IMR-90 (cell line): Measurements from ENCODE around the gene TMPRSS9. TPM values are rescaled to one million over a fixed set of nuclear protein-coding genes. Genes with fewer than 3 reads are reported as not detected.

Experiments used
- ATAC-seq: fragments of 200-7000 bp; cut with Tn5 transposase; 2 replicates; pipeline ENCODE4 v1.9.1; 2020; ENCODE audit warnings: low read depth, mild to moderate bottlenecking, moderate library complexity
- BruUV-seq: library from RNA; stranded (reverse); fragments of 400-500 nt; replicated peaks from 2 replicates; lab custom pipeline; 2021; lab: Mats Ljungman, UMichigan
- CTCF ChIA-PET: fragments of 300-600 bp; formaldehyde crosslinking; extraction: SDS; loops from one replicate; lab custom pipeline; 2021; ENCODE audit warnings: antibody characterized with exemption; lab: Yijun Ruan, JAX
- POLR2A ChIA-PET: fragments of 300-600 bp; sonication (Branson Sonifier 250); formaldehyde crosslinking; loops from one replicate; lab custom pipeline; 2022; ENCODE audit warnings: antibody characterized with exemption; ENCODE audit not compliant: unreplicated experiment; lab: Charles Lee
- DNase-seq: peaks from one replicate; pipeline ENCODE4 v3.0.0; 2013
- H2AFZ ChIP-seq: replicated peaks from 2 replicates; pipeline ENCODE3; 2013; ENCODE audit warnings: low read length, mild to moderate bottlenecking; ENCODE audit not compliant: poor library complexity
- H2AK5ac ChIP-seq: 2 replicates; pipeline ENCODE4 v1.6.1; 2013; ENCODE audit warnings: low read depth, low read length, inconsistent platforms
- H2AK9ac ChIP-seq: replicated peaks from 2 replicates; pipeline ENCODE3; 2013; ENCODE audit warnings: mild to moderate bottlenecking, low read depth, low read length, moderate library complexity; ENCODE audit not compliant: poor library complexity
- H2BK120ac ChIP-seq: 2 replicates; pipeline ENCODE4 v1.6.1; 2013; ENCODE audit warnings: low read depth, low read length, inconsistent platforms
- H2BK15ac ChIP-seq: 3 replicates; pipeline ENCODE4 v1.6.1; 2013; ENCODE audit warnings: low read depth, low read length, inconsistent platforms
- H2BK20ac ChIP-seq: 2 replicates; pipeline ENCODE4 v1.6.1; 2013; ENCODE audit warnings: low read depth, mild to moderate bottlenecking, inconsistent platforms, low read length, moderate library complexity
- H2BK5ac ChIP-seq: 2 replicates; pipeline ENCODE4 v1.6.1; 2013; ENCODE audit warnings: mild to moderate bottlenecking, low read depth, low read length, inconsistent platforms; ENCODE audit not compliant: poor library complexity, severe bottlenecking
- H3K14ac ChIP-seq: replicated peaks from 2 replicates; pipeline ENCODE4 v1.6.1; 2013; ENCODE audit warnings: low read depth, low read length, inconsistent platforms
- H3K18ac ChIP-seq: 2 replicates; pipeline ENCODE4 v1.6.1; 2013; ENCODE audit warnings: low read depth, low read length, control low read depth
- H3K23ac ChIP-seq: 2 replicates; pipeline ENCODE4 v1.6.1; 2013; ENCODE audit warnings: low read depth, low read length, inconsistent platforms
- H3K27ac ChIP-seq: 2 replicates; pipeline ENCODE4 v1.5.1; 2013; ENCODE audit warnings: mild to moderate bottlenecking, control low read depth, low read length; ENCODE audit not compliant: insufficient read depth
- H3K27me3 ChIP-seq: 2 replicates; pipeline ENCODE4 v1.6.1; 2013; ENCODE audit warnings: low read length; ENCODE audit not compliant: control insufficient read depth, insufficient read depth
- H3K36me3 ChIP-seq: 2 replicates; pipeline ENCODE4 v1.6.1; 2013; ENCODE audit warnings: low read length, mixed read lengths; ENCODE audit not compliant: control insufficient read depth, insufficient read depth
- H3K4ac ChIP-seq: 2 replicates; pipeline ENCODE4 v1.6.1; 2013; ENCODE audit warnings: low read depth, low read length, inconsistent platforms
- H3K4me1 ChIP-seq: 2 replicates; pipeline ENCODE4 v1.6.1; 2013; ENCODE audit warnings: low read length, mixed read lengths; ENCODE audit not compliant: control insufficient read depth, insufficient read depth
- H3K4me2 ChIP-seq: 2 replicates; pipeline ENCODE4 v1.6.1; 2013; ENCODE audit warnings: low read depth, mild to moderate bottlenecking, control low read depth, low read length, moderate library complexity
- H3K4me3 ChIP-seq: 2 replicates; pipeline ENCODE4 v1.5.1; 2013; ENCODE audit warnings: low read depth, mild to moderate bottlenecking, control low read depth, low read length, moderate library complexity; ENCODE audit not compliant: insufficient read depth
- H3K56ac ChIP-seq: 2 replicates; pipeline ENCODE4 v1.6.1; 2013; ENCODE audit warnings: low read length, inconsistent platforms; ENCODE audit not compliant: insufficient read depth; ENCODE audit errors: extremely low read depth
- H3K79me1 ChIP-seq, 2 experiments: 2 replicates each; pipeline ENCODE4 v1.6.1; 2013; ENCODE audit warnings: low read length in 2 of 2, inconsistent platforms in 1 of 2, low read depth in 1 of 2
- H3K9ac ChIP-seq: 2 replicates; pipeline ENCODE4 v1.6.1; 2013; ENCODE audit warnings: low read depth, low read length, control low read depth
- H3K9me1 ChIP-seq: 2 replicates; pipeline ENCODE4 v1.6.1; 2013; ENCODE audit warnings: low read length, inconsistent platforms; ENCODE audit not compliant: insufficient read depth
- H3K9me3 ChIP-seq: 2 replicates; pipeline ENCODE4 v1.6.1; 2013; ENCODE audit warnings: low read length; ENCODE audit not compliant: control insufficient read depth, insufficient read depth
- H4K20me1 ChIP-seq: 2 replicates; pipeline ENCODE4 v1.6.1; 2013; ENCODE audit warnings: low read length, inconsistent platforms; ENCODE audit not compliant: insufficient read depth
- H4K5ac ChIP-seq: 2 replicates; pipeline ENCODE4 v1.6.1; 2013; ENCODE audit warnings: mild to moderate bottlenecking, low read depth, low read length, control low read depth
- H4K8ac ChIP-seq, 2 experiments: 2 replicates each; pipeline ENCODE4 v1.6.1; 2013; ENCODE audit warnings: low read depth in 2 of 2, low read length in 2 of 2, control low read depth in 1 of 2, inconsistent platforms in 1 of 2
- H4K91ac ChIP-seq: 2 replicates; pipeline ENCODE4 v1.6.1; 2013; ENCODE audit warnings: low read depth, low read length, inconsistent platforms; ENCODE audit not compliant: insufficient read depth
- BHLHE40 ChIP-seq: fragments of 150-350 bp; IDR thresholded peaks from 2 replicates; pipeline ENCODE4 v1.6.1; 2016; ENCODE audit warnings: mild to moderate bottlenecking, low read depth, low read length
- CHD1 ChIP-seq: IDR thresholded peaks from 2 replicates; pipeline ENCODE4 v1.6.1; 2012; ENCODE audit warnings: low read depth, low read length, improper control_type of control experiment
- CTCF ChIP-seq: conservative IDR thresholded peaks from 2 replicates; pipeline ENCODE4 v1.5.1; 2012; ENCODE audit warnings: mild to moderate bottlenecking, low read depth, low read length, improper control_type of control experiment
- FOS ChIP-seq: fragments of 150-350 bp; IDR thresholded peaks from 2 replicates; pipeline ENCODE4 v1.6.1; 2016; ENCODE audit warnings: low read depth, low read length
- MAFK ChIP-seq: IDR thresholded peaks from 2 replicates; pipeline ENCODE4 v1.6.1; 2012; ENCODE audit warnings: low read depth, low read length, improper control_type of control experiment
- MXI1 ChIP-seq: IDR thresholded peaks from 2 replicates; pipeline ENCODE4 v1.6.1; 2012; ENCODE audit warnings: low read depth, mild to moderate bottlenecking, low read length, moderate library complexity, borderline replicate concordance
- NFE2L2 ChIP-seq: fragments of 150-350 bp; IDR thresholded peaks from 2 replicates; pipeline ENCODE4 v1.6.1; 2016; ENCODE audit warnings: low read depth, mild to moderate bottlenecking, low read length
- POLR2A ChIP-seq: IDR thresholded peaks from 2 replicates; pipeline ENCODE4 v1.6.1; 2012; ENCODE audit warnings: mild to moderate bottlenecking, low read depth, low read length
- RFX5 ChIP-seq: IDR thresholded peaks from 2 replicates; pipeline ENCODE4 v1.8.0; 2012; ENCODE audit warnings: low read depth, mild to moderate bottlenecking, low read length, moderate library complexity
- SMC3 ChIP-seq: fragments of 150-350 bp; IDR thresholded peaks from 2 replicates; pipeline ENCODE4 v1.6.1; 2016; ENCODE audit warnings: low read depth, mild to moderate bottlenecking, antibody characterized with exemption, low read length, moderate library complexity
- USF2 ChIP-seq: fragments of 150-350 bp; IDR thresholded peaks from 2 replicates; pipeline ENCODE4 v1.6.1; 2017; ENCODE audit warnings: mild to moderate bottlenecking, antibody characterized with exemption, low read length, low read depth
- WGBS, 2 experiments: methylation state at CpG; one replicate each; pipeline versions ENCODE4 v1.1.5 to v1.1.7; 2013; ENCODE audit warnings: missing lambda C conversion rate in 2 of 2; ENCODE audit not compliant: insufficient read length in 1 of 2; ENCODE audit errors: extremely low coverage in 2 of 2; 5-methylcytosine and 5-hydroxymethylcytosine counted together
- dilution Hi-C: fragments of 300-500 bp; cut with HindIII; formaldehyde crosslinking; loops from one replicate; pipeline ENCODE4 v1.14.3; 2018; ENCODE audit warnings: low sequenced_read_pairs; ENCODE audit not compliant: unreplicated experiment
- in situ Hi-C: fragments of 300-500 bp; cut with MboI; formaldehyde crosslinking; loops from 3 replicates; pipeline ENCODE4 v1.14.3; 2019; ENCODE audit warnings: low sequenced_read_pairs, inconsistent platforms, mixed read lengths
- intact Hi-C: fragments of 100-400 bp; cut with micrococcal nuclease; formaldehyde crosslinking; loops from 2 replicates; pipeline ENCODE4 v1.10.0; 2022
- polyA plus RNA-seq, 3 experiments: library from polyadenylated mRNA; depleted of rRNA; stranded (reverse); fragments of >200 nt; gene quantifications; 2 replicates each; pipeline ENCODE4 v1.2.3, GENCODE V29; 2012; ENCODE audit warnings: low replicate concordance in 1 of 3
- total RNA-seq: library from RNA; depleted of rRNA; stranded (reverse); fragments of >200 nt; gene quantifications from 2 replicates; pipeline ENCODE4 v1.2.3, GENCODE V29; 2012

TMPRSS9 gene
- total and polyA plus RNA-seq, 2 of the 4 experiments (the other 2 are of a cell fraction) = not detected

- no peaks in the 10 kb centered on the region for H4K20me1 ChIP-seq
- H3K79me1 ChIP-seq = no peaks in the 10 kb centered on the region
- no peak overlapping the region for H3K56ac ChIP-seq
- ATAC-seq (no peak), DNase-seq (no peak)
- H3K4me3 ChIP-seq = no peak overlapping the region
- H2BK15ac ChIP-seq = no peak overlapping the region
- 27% methylated on average over 5 of the region's 20 CpGs; no CpG with 5 or more reads in 1 of the 2 experiments for WGBS, 2 experiments
- H3K4me2 ChIP-seq = no peak overlapping the region
- H2AK5ac ChIP-seq = no peak overlapping the region
- no peak overlapping the region for H4K91ac ChIP-seq
- no peak overlapping the region for H2AK9ac ChIP-seq
- ChIA-PET CTCF (interaction anchor here (0.6 kb wide), 1 partner anchor 210 kb away, joined by 3 read pairs; no protein-coding TSS in a partner anchor), POLR2A (no interaction called here)
- H3K27ac ChIP-seq = no peak overlapping the region
- no peak overlapping the region for H2AFZ ChIP-seq
- no peak overlapping the region for H3K4ac ChIP-seq
- no peaks in the 10 kb centered on the region for H3K9me3 ChIP-seq
- H3K18ac ChIP-seq = no peak overlapping the region
- no peak overlapping the region for H2BK5ac ChIP-seq
- H3K36me3 ChIP-seq = no peaks in the 10 kb centered on the region
- TF ChIP-seq FOS (no peak), MXI1 (no peak), SMC3 (no peak), RFX5 (no peak), CHD1 (no peak), CTCF (no peak), USF2 (no peak), MAFK (no peak), NFE2L2 (no peak), BHLHE40 (no peak), POLR2A (no peak)
- no peak overlapping the region for H2BK20ac ChIP-seq
- no peak overlapping the region for H3K9ac ChIP-seq
- dilution Hi-C loops = no loop called here
- in situ Hi-C loops = no loop called here
- no TSS peak for BruUV-seq
- H3K9me1 ChIP-seq = peaks cover 2% of the 10 kb centered on the region; the same call in 1 of the 2 replicates
- H3K4me1 ChIP-seq = peaks cover 2% of the 10 kb centered on the region; the same call in 1 of the 2 replicates
- peaks cover 7% of the 10 kb centered on the region for H3K27me3 ChIP-seq
- H4K5ac ChIP-seq = no peak overlapping the region
- no peak overlapping the region for H3K23ac ChIP-seq
- no peak overlapping the region for H3K14ac ChIP-seq
- H4K8ac ChIP-seq = no peak overlapping the region
- H2BK120ac ChIP-seq = no peak overlapping the region
- intact Hi-C loops = no loop called here
Measured at GRCh38 chr19:2387367-2388288, 27.6 kb downstream of the TMPRSS9 start.
